GM21619 (cell line): ENCODE measurements around the gene TRAPPC1.

Source experiments
- ATAC-seq: cut with Tn5 transposase; IDR thresholded peaks from one replicate; pipeline ENCODE4 v1.9.1; 2021; ENCODE audit not compliant: unreplicated experiment

The TRAPPC1 gene

GRCh38 chr17:7881276-7882054 lies 50.3 kb downstream of the TRAPPC1 start:
- no peak for ATAC-seq
